ENCODE measurements around the gene OR11G2.
"Not testable (repeated sequence)": the region's sequence is repeated elsewhere in the genome, so short reads cannot be mapped to it uniquely, and the experiment has no call there.

The OR11G2 gene

GRCh38 chr14:20191396-20191795 is 700 bp downstream of the OR11G2 start:
- no peaks in the 10 kb centered on the region for H3K9me3 ChIP-seq
- no peak overlapping the region for H3K4me3 ChIP-seq (ENCODE audit: low read depth in 1 of 2, low read length in 1 of 2)
- H3K27me3 ChIP-seq, result no peaks in the 10 kb centered on the region
- H3K4me1 ChIP-seq (ENCODE audit: control insufficient read depth in 1 of 2, insufficient read depth in 1 of 2, low read depth in 1 of 2, low read length in 1 of 2), result no peaks in the 10 kb centered on the region
- H3K27ac ChIP-seq, result no peak overlapping the region
- H3K36me3 ChIP-seq, result no peaks in the 10 kb centered on the region
- TF ChIP-seq CTCF (IDR thresholded peaks at IDR 0.05), result no peak

DNA sequence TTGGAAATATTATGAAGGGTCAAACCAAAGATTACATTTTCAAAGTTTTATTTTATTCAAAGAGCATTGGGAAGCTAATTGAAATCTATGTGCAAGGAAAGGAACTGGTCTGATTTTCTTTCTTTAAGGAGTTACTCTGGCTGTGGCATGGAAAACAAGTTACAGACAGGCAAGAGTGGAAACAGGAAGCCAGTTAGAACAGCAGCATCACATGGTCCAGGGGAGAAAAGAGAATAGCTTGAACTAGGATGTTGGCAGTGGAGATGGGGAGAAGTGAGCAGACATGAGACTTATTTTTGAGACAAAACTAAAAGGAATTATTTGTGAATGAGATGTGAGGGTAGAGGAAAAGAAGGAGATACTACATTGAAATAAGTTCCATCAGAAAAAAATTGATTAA is 3.4 kb downstream of the OR11G2 start:
- H3K9me3 ChIP-seq, result no peaks in the 10 kb centered on the region
- H3K27ac ChIP-seq, result no peak overlapping the region
- no peaks in the 10 kb centered on the region for H3K27me3 ChIP-seq
- H3K4me1 ChIP-seq (ENCODE audit: control insufficient read depth in 1 of 2, insufficient read depth in 1 of 2, low read depth in 1 of 2, low read length in 1 of 2), result peaks cover 0 to 6% of the 10 kb centered on the region in 2 experiments
- no peaks in the 10 kb centered on the region for H3K36me3 ChIP-seq
- H3K4me3 ChIP-seq (ENCODE audit: low read depth in 1 of 2, low read length in 1 of 2), result no peak overlapping the region
- TF ChIP-seq CTCF (IDR thresholded peaks at IDR 0.05), result no peak

DNA sequence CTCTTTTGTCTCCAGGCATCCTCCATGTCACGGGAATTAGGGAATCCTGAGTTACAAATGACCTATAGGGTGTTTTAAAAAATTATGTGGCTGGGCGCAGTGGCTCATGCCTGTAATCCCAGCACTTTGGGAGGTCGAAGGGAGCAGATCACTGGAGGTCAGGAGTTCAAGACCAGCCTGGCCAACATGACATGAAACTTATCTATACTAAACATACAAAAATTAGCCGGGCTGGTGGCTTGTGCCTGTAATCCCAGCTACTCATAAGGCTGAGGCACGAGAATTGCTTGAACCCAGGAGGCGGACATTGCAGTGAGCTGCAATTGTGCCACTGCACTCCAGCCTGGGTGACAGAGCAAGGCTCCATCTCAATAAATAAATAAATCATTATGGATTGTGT is 4.5 kb downstream of the OR11G2 start:
- not testable (repeated sequence) for H3K4me1 ChIP-seq (ENCODE audit: control insufficient read depth in 1 of 2, insufficient read depth in 1 of 2, low read depth in 1 of 2, low read length in 1 of 2)

GRCh38 chr14:20195911-20196310 is 5.2 kb downstream of the OR11G2 start:
- H3K27me3 ChIP-seq, result no peaks in the 10 kb centered on the region
- TF ChIP-seq CTCF (IDR thresholded peaks at IDR 0.05), result no peak
- H3K27ac ChIP-seq, result no peak overlapping the region
- no peak overlapping the region for H3K4me3 ChIP-seq (ENCODE audit: low read depth in 1 of 2, low read length in 1 of 2)
- H3K9me3 ChIP-seq, result no peaks in the 10 kb centered on the region
- peaks cover 0 to 6% of the 10 kb centered on the region in 2 experiments for H3K4me1 ChIP-seq (ENCODE audit: control insufficient read depth in 1 of 2, insufficient read depth in 1 of 2, low read depth in 1 of 2, low read length in 1 of 2)
- H3K36me3 ChIP-seq, result no peaks in the 10 kb centered on the region

More for the DNA sequence above, 4.5 kb downstream of the OR11G2 start:
- H3K27ac ChIP-seq; H3K9me3 ChIP-seq; H3K27me3 ChIP-seq; H3K36me3 ChIP-seq; H3K4me3 ChIP-seq (ENCODE audit: low read depth in 1 of 2, low read length in 1 of 2): not testable (repeated sequence)

DNA sequence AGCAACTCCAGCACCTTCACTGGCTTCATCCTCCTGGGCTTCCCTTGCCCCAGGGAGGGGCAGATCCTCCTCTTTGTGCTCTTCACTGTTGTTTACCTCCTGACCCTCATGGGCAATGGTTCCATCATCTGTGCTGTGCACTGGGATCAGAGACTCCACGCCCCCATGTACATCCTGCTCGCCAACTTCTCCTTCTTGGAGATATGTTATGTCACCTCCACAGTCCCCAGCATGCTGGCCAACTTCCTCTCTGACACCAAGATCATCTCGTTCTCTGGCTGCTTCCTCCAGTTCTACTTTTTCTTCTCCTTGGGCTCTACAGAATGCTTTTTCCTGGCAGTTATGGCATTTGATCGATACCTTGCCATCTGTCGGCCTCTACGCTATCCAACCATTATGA is 6.8 kb downstream of the OR11G2 start:
- H3K27me3 ChIP-seq, result no peaks in the 10 kb centered on the region
- H3K36me3 ChIP-seq, result no peaks in the 10 kb centered on the region
- no peaks in the 10 kb centered on the region for H3K9me3 ChIP-seq
- no peak overlapping the region for H3K27ac ChIP-seq
- peaks cover 0 to 6% of the 10 kb centered on the region in 2 experiments for H3K4me1 ChIP-seq (ENCODE audit: control insufficient read depth in 1 of 2, insufficient read depth in 1 of 2, low read depth in 1 of 2, low read length in 1 of 2)
- no peak overlapping the region for H3K4me3 ChIP-seq (ENCODE audit: low read depth in 1 of 2, low read length in 1 of 2)
- no peak for TF ChIP-seq CTCF (IDR thresholded peaks at IDR 0.05)

DNA sequence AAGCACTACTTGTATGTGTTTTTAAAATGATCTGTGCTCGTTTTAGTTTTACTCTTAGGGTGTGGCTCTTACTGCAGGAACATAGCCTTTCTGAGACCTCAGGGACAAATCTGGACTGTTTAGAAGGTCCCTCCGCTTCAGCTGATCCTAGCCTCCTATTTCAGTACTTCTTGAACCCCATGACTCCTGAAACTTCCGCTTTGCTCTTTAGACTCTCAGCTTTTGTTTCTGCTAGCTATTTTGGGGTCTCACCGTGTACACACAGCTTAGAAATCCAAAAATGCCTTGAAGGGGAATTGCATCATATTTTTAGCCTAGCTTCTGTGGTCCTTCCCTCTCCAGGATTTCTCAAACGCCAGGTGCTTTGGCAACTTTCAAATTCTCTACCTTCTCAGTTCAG is 8.3 kb downstream of the OR11G2 start:
- TF ChIP-seq CTCF (IDR thresholded peaks at IDR 0.05), result no peak
- Histone ChIP-seq H3K27ac (no peak overlapping the region), H3K4me3 (ENCODE audit: low read depth in 1 of 2, low read length in 1 of 2) (no peak overlapping the region), H3K36me3 (no peaks in the 10 kb centered on the region), H3K4me1 (ENCODE audit: control insufficient read depth in 1 of 2, insufficient read depth in 1 of 2, low read depth in 1 of 2, low read length in 1 of 2) (peaks cover 0 to 6% of the 10 kb centered on the region in 2 experiments), H3K27me3 (no peaks in the 10 kb centered on the region), H3K9me3 (no peaks in the 10 kb centered on the region)
